GM18499 (cell line): ENCODE results near the gene SYT8.

Experiments used
- ATAC-seq: cut with Tn5 transposase; IDR thresholded peaks from one replicate; pipeline ENCODE4 v1.9.1; 2021; ENCODE audit warnings: moderate number of reproducible peaks; ENCODE audit not compliant: insufficient read depth, unreplicated experiment

Gene SYT8

DNA sequence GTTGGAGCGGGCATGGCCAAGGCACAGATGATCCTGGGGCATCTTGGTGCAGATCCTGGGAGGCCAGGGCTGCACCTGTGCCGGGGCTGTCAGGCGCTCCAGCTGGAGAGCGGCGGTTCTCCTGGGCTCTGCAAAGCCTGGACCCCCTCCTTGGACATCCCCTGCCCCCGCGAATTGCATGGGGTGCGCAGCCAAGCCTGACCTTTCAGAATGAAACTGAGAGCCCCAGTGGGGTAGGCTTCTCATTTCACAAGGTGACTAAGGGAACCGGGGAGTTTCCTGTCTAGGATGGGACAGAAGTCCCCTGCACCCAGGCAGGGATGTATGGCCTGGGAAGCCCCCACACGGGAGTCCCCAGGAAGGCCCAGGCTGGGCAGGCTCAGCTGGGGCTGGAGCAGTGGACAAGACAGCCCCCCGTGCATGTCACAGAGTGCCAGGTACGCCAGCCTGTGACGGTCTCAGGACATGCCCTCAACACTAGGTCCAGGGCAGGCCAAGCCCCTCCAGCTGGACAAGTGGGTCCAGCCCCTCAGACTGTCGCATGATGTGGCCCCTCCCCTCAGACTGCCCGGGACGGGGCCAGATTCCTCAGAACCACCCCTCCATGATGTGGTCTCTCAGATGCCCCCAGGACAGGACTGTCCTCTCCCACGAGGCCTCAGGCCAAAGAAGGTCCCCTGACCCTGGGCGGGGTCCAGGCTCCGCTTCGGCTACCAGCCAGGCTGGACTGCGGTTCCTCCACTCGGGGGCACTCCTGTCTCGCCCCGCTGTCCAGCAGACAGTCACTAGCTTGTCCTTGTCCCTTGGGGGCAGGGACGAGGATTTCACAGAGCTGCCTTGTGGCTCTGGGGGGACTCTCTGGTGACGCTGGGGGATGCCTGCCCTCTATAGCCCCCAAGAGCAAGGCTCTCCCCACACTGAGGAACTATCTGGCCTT, 20.4 kb downstream of the SYT8 start:
- peak; percentile 25 for ATAC-seq

GRCh38 chr11:1855886-1856265, 21.1 kb downstream of the SYT8 start:
- ATAC-seq: no peak

GRCh38 chr11:1856306-1857005, 21.7 kb downstream of the SYT8 start:
- ATAC-seq: no peak

DNA sequence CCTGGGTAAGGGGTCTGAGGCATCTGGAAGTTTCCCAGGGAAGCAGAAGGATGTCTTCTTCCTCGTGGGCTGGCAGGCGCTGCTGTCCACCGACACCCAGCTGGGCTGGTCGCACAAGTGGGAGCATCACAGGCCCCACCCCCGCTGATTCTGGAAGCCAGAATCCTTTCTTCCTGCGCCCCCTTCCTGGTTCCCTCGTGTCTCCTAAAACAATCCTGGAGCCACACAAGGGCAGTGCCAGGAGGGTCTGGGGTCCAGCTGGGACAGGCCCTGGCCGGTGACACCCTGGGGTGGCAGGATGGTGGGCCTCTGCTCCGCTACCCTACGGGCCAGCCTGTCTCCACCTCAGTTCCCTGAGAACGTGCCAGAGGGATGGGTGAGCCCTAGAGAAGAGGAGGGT, 22.3 kb downstream of the SYT8 start:
- ATAC-seq: no peak

DNA sequence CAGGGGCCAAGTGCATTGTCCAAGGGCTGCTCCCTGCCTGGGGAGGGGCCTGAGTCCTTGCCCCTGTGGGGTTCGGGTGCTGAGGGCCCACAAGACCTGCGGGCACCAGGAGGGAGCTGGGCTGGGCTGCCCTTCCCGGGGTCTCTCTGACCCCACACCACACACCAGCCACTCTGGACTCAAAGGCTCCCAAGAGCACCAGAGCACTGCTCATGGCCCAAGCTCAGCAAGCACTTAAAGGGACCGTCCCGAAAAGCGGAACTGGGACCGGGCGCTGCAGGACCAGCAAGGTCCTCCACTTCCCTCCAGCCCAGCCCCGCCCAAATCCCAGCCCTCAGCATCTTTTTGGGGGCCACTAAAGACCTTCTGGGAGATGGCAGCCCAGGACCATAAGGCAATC, 23.4 kb downstream of the SYT8 start:
- no peak for ATAC-seq

DNA sequence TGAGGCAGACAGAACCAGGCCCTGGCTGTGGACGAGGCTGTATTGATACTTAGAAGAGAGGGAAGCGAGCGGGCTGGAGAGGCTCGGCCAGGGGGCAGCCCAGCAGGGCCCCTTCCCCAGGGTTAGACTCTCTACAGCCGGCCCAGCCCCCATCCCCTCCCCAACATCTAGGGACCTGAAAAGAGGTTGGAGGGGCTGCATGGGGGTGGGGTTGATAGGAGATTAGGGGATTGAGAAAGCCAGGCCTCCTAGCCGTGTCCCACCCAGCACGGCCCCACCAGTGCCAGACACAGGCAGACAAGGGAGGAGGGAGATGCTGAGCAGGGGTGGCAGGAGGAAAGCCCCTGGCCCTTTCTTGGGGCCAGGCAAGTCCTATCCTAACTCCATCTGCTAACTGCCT, 23.8 kb downstream of the SYT8 start:
- no peak for ATAC-seq

DNA sequence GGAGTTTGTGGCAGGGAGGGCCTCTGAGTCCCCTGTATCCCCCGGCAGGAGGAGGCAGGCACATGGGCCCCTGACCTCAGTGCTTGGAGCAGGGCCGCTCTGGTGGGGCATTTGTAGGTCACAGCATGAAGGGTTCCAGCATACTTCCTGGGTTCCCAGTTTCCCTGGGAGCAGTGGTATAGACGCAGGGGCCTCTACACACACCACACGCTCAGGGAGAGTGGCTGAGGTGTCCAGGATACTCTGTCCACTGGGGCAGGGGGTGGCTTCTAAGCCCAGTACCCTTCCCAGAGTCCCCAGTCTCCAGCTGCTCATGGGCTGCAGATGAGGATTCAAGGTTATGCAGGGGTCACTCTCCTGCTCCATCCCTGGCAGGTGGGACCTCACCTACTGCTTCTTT, 24.2 kb downstream of the SYT8 start:
- no peak for ATAC-seq

GRCh38 chr11:1860108-1860507, 25.3 kb downstream of the SYT8 start:
- no peak for ATAC-seq

DNA sequence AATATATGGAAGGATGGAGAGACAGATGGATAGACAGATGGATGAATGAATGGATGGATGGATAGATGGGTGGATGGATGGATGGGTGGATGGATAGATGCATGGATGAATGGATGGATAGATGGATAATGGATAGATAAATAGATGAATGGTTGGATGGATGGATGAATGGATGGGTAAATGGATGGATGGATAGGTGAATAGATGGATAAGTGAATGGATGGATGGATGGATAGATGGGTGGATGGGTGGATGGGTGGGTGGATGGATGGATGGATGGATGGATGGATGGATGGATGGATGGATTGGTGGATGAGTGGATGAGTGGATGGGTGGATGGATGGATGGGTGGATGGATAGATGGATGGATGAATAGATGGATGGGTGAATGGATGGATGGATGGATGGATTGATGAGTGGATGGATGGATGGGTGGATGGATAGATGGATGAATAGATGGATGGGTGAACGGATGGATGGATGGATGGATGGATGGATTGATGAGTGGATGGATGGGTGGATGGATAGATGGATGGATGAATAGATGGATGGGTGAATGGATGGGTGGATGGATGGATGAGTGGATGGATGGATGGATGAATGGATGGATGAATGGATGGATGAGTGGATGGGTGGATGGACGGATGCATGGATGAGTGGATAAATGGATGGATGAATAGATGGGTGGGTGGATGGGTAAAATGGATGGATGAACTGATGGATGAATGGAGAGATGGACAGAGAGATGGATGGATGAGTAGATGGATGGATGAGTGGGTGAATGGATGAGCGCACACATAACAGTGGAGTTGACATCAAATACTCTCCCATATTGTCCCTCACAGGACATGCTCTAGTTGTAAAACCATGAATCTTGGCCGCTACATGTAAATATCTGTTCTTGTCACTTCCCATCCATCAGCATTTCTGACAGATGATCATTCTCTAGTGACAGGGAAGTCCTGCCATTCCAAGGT, 26.9 kb downstream of the SYT8 start:
- no peak for ATAC-seq

DNA sequence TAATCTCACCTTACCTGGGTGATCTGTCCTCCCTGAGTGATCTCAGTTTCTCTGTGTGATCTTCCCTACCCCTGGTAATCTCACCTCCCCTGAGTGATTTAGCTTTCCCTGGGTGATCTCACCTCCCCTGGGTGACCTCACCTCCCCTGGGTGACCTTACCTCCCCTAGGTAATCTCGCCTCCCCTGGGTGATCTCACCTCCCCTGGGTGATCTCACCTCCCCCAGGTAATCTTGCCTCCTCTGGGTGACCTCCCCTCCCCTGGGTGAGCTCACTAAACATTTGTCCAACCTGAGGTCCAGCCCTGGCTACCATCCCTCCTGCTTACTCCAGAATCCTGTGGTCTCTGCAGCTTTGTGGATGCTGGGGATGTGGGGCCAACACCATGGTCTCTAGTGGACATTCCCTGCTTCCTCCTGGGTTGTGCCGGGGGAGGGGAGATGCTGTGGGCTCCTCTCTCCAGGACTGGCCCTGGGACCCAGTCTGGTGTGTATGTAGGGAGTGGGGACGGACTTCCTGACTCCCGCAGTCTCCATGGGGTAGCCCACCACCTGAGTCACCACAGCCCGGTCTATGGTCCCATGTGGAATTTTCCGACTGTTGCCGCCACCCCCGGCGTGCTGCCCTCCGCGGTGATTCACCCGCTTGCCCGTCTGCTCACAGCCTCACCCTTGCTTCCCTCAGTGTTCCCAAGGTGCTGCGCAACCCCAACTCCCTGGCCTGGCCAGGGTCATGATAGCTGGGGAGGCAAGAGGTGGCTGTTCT, 28.0 kb downstream of the SYT8 start:
- ATAC-seq: no peak

GRCh38 chr11:1863352-1864216, 28.8 kb downstream of the SYT8 start:
- ATAC-seq: no peak

DNA sequence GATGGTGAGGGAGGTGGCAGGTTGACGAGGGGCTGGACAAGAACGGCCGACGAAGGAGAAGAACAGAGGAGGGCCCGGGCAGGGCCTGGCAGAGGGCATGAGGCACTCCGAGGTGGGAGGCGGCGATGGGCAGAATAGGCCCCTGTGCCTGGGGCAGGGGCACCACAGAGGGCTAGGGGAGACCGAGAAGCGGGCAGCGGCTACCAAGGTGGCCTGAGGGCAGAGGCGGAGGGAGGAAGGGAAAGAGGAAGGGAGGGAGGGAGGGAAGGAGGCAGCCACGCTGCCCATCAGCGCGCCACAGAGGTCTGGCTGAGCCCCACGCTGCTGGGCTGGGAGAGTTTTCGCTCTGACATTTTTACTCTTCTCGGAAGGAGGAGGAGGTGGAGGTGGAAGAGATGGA, 29.4 kb downstream of the SYT8 start:
- ATAC-seq: no peak

- no peak for ATAC-seq
Observed at GRCh38 chr11:1864831-1865665, 30.3 kb downstream of the SYT8 start.

DNA sequence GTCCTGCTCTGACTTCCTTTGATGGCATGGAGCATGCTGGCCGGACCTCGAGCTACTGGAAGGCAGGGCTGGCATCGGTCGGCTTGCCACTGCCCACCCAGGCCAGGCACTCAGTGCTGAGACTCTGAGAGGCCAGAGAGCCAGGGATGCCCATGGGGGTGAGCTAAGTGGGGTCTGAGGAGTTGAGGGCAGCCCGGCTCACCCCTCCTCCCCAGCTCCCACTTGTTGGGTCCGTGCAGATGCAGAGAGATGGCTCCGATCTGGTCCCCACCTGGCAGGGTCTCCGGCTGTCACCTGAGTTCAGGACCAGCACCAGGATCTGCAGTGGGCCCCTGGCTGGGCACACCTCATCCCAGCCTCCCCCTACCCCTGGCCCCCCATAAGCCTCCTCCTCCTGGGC, 31.4 kb downstream of the SYT8 start:
- no peak for ATAC-seq

DNA sequence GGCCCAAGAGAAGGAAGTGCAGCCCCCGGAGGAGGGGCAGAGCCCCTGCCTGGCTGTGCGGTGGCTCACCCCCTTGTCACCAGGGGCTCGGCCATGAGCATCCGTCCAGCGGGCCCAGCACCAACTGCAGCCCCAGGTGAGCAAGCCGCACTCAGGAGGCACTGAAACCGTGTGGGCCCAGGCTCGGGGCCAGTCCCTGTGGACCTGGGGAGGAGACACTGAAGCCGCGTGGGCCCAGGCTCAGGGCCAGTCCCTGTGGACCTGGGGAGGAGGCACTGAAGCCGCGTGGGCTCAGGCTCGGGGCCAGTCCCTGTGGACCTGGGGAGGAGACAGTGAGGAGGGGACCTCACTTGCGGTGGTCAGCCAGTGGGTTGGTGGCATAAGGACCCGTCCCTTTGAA, 32.0 kb downstream of the SYT8 start:
- no peak for ATAC-seq

DNA sequence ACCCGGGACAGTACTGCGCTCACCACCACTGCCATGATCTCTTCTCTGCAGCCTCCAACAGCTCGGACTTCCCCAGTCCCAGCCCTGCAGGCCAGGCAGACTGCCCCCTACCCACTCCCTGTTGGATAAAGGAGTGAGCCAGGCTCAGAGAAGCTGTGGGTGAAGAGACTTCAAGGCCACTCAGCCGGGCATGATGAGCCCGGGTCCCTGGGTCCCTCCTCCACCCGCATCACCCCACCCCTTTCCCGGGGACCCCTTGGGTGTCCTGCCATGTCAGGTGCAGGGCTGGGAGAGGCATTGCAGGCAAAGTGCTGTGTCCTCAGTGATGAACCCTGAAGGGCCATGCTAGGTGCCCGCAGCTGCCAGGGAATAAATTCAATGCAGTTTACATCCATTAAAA, 32.6 kb downstream of the SYT8 start:
- no peak for ATAC-seq

DNA sequence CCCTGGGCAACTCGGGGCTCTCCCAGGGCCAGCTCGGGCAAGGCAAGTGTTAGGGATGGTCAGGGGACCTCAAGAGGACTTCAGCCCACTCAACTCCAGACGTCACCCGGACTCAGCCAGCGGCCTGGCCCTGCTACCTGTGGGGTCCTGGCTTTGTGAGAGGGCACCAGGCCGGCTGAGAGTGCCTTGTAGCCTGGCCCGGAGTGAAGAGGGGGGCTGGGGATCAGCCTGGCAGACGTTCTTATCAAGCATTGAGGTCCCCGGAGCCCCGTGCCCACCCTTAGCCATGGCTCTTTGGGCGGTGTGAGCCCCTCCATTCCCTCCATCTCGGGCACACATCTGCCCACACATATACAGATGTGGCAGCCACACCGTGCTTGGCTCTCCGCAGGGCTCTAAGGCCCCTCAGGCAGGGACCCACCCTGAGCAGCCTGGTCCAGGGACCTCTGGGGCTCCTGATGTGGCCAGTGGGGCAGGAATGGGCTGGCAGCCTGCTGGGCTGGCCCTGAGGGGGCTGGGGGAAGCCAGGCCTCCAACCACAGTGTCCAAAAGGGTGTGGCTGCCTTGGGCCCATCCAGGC, 33.4 kb downstream of the SYT8 start:
- no peak for ATAC-seq
